Activated CD4-positive, alpha-beta T cell treated with anti-CD3 and anti-CD28 coated beads for 36 hours (primary cell): ENCODE data around the gene CHKB. TPM values are rescaled to one million over a fixed set of nuclear protein-coding genes. Genes with fewer than 3 reads are reported as not detected.
A peak's percentile ranks its signal among the peaks of the same experiment; 100 is the strongest.

Experiments used
- ATAC-seq: fragments of 200-7000 bp; cut with Tn5 transposase; one replicate; pipeline ENCODE4 v1.10.0; 2021; ENCODE audit warnings: mild to moderate bottlenecking, moderate library complexity
- CTCF ChIA-PET: fragments of 350-600 bp; sonication (Branson Sonifier 250); formaldehyde crosslinking; loops from one replicate; lab custom pipeline; 2021; ENCODE audit warnings: antibody characterized with exemption; lab: Charles Lee
- POLR2A ChIA-PET: fragments of 350-600 bp; sonication (Branson Sonifier 250); formaldehyde crosslinking; loops from one replicate; lab custom pipeline; 2021; ENCODE audit warnings: antibody characterized with exemption, inconsistent platforms; lab: Charles Lee
- DNase-seq: peaks from one replicate; pipeline ENCODE4 v3.0.0-alpha.2; 2020
- H3K27ac Mint-ChIP-seq: one replicate; pipeline ENCODE4 v1.8.0; 2021; ENCODE audit warnings: mixed read lengths
- H3K27me3 Mint-ChIP-seq: one replicate; pipeline ENCODE4 v1.8.0; 2021; ENCODE audit warnings: mixed read lengths
- H3K36me3 Mint-ChIP-seq: one replicate; pipeline ENCODE4 v1.8.0; 2021; ENCODE audit warnings: low read depth, mixed read lengths
- H3K4me1 Mint-ChIP-seq: one replicate; pipeline ENCODE4 v1.8.0; 2021; ENCODE audit warnings: mixed read lengths
- H3K4me3 Mint-ChIP-seq: one replicate; pipeline ENCODE4 v1.8.0; 2021; ENCODE audit warnings: mild to moderate bottlenecking, moderate library complexity, mixed read lengths
- H3K9me3 Mint-ChIP-seq: one replicate; pipeline ENCODE4 v1.8.0; 2021; ENCODE audit warnings: low read depth, mixed read lengths
- intact Hi-C, 2 experiments: fragments of 100-400 bp; cut with DNase I in 1 of 2; cut with micrococcal nuclease in 1 of 2; formaldehyde crosslinking; loops; one replicate each; pipeline versions ENCODE4 v1.14.2 to v1.15.1; 2022 to 2024; cut with DNase I, micrococcal nuclease
- total RNA-seq, 2 experiments: library from RNA; stranded (reverse); gene quantifications; one replicate each; pipeline ENCODE4 v1.2.3, GENCODE V29; 2021

The CHKB gene
- total RNA-seq, 2 experiments from 2014 or later = 68.2 to 79.7 TPM

DNA sequence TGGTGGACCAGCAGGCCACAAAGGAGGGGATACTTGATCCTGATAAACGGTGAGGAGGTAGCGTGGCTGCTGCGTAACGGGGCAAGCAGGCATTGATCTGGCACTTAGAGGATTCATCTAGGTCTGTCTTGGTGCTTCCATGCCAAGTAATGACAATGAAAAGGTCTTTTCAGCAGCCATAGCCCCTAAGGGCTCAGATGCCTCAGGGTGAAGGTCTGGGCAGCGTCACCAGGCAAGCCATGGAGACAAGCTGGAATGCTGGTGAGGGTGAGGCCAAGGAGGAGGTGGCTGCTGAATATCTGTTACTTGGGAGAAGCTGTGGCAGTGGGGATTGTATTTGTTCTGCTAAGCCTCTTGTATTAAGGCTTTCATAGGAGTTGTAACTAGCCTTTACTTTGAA is 4.8 kb upstream of the CHKB start:
- ATAC-seq (no peak), DNase-seq (no peak)
- H3K4me1 Mint-ChIP-seq = peaks cover 6% of the 10 kb centered on the region
- H3K27ac Mint-ChIP-seq = no peak overlapping the region
- H3K27me3 Mint-ChIP-seq = no peaks in the 10 kb centered on the region
- H3K4me3 Mint-ChIP-seq = no peak overlapping the region
- H3K36me3 Mint-ChIP-seq = no peaks in the 10 kb centered on the region
- no peaks in the 10 kb centered on the region for H3K9me3 Mint-ChIP-seq
- intact Hi-C loops = no loop called here
- ChIA-PET CTCF (interaction anchor here (0.8 to 1.0 kb wide), 2 partner anchors 39 to 62 kb away, joined by 3 to 5 read pairs; partner anchors contain the start of gene SCO2), POLR2A (no interaction called here)

DNA sequence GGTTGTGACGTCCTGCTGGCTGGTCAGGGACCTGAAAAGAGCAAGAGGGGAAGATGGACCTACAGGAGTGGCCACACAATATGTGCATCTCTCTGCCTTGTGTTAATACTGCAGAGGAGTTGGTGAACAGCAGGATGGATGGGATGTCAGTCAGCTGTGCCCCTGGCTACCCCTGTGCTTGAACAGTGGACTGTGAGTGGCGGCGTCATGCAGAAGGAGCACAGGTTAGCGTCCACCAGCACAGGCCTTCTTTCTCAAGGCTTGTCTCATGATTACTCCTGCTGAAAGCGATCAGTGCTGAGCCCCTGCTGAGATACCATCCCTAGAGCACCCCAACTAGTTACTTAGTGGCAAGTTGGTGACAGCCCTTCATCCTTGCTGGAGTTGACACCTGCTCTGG is 3.8 kb upstream of the CHKB start:
- H3K36me3 Mint-ChIP-seq = peaks cover 2% of the 10 kb centered on the region
- ATAC-seq = no peak
- no peak for DNase-seq
- peaks cover 12% of the 10 kb centered on the region for H3K4me1 Mint-ChIP-seq
- ChIA-PET POLR2A (no interaction called here), CTCF (interaction anchor here (1.0 kb wide), 1 partner anchor 61 kb away, joined by 5 read pairs; the partner anchor contains the start of gene SCO2)
- no peaks in the 10 kb centered on the region for H3K27me3 Mint-ChIP-seq
- no peaks in the 10 kb centered on the region for H3K9me3 Mint-ChIP-seq
- H3K4me3 Mint-ChIP-seq = no peak overlapping the region
- intact Hi-C loops = no loop called here
- no peak overlapping the region for H3K27ac Mint-ChIP-seq

DNA sequence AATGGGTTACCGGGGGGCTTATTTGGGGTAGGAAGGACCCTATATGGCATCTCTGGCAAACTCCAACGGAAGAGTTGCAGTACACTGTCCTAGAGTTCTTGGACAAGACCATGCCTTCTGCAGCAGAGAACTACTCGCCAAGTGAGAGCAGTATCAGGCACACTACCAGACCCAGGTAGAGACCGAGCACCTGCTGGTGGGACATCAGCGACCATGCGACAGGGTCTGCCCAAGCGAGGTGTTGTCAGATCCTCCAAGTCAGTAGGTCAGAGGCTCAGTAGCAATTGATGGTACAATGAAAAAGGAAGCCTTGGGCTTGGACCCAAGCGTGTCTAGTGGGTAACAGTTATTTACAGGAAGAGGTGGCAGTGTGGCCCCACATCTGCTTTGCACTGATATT is 3.1 kb upstream of the CHKB start:
- POLR2A ChIA-PET = no interaction called here

DNA sequence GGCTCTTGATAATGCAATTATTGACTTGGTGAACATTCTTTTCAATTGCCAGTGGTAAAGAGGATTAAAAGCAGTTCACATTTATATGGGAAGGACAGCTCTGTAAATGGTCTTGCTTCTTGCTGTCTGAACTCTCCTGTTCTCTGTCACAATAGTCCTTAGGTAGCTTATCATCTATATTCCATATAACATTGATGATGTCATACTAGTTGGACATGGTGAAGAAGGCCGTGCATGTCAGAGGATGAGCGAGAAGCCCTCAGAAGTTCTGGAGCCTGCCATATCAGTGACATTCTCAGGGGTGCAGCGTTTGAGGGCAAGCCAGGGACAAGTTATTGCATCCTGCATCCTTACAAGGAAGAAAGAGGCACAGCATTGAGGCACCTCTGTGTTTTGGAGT is 2.6 kb upstream of the CHKB start:
- Mint-ChIP-seq H3K4me3 (no peak overlapping the region), H3K9me3 (no peaks in the 10 kb centered on the region), H3K27me3 (no peaks in the 10 kb centered on the region), H3K27ac (no peak overlapping the region), H3K4me1 (peaks cover 21% of the 10 kb centered on the region), H3K36me3 (peaks cover 6% of the 10 kb centered on the region)
- ChIA-PET POLR2A (no interaction called here), CTCF (interaction anchor here (0.6 kb wide), 1 partner anchor 16 kb away, joined by 3 read pairs; no protein-coding TSS in a partner anchor)
- no peak for ATAC-seq
- no peak for DNase-seq
- intact Hi-C loops = no loop called here

More for the DNA sequence above, 3.1 kb upstream of the CHKB start:
- Mint-ChIP-seq H3K4me1 (peaks cover 17% of the 10 kb centered on the region), H3K27ac (no peak overlapping the region), H3K4me3 (no peak overlapping the region), H3K9me3 (no peaks in the 10 kb centered on the region), H3K36me3 (peaks cover 2% of the 10 kb centered on the region), H3K27me3 (no peaks in the 10 kb centered on the region)
- CTCF ChIA-PET = interaction anchor here (0.6 kb wide), 1 partner anchor 16 kb away, joined by 3 read pairs; no protein-coding TSS in a partner anchor
- intact Hi-C loops = no loop called here
- ATAC-seq (no peak), DNase-seq (no peak)

DNA sequence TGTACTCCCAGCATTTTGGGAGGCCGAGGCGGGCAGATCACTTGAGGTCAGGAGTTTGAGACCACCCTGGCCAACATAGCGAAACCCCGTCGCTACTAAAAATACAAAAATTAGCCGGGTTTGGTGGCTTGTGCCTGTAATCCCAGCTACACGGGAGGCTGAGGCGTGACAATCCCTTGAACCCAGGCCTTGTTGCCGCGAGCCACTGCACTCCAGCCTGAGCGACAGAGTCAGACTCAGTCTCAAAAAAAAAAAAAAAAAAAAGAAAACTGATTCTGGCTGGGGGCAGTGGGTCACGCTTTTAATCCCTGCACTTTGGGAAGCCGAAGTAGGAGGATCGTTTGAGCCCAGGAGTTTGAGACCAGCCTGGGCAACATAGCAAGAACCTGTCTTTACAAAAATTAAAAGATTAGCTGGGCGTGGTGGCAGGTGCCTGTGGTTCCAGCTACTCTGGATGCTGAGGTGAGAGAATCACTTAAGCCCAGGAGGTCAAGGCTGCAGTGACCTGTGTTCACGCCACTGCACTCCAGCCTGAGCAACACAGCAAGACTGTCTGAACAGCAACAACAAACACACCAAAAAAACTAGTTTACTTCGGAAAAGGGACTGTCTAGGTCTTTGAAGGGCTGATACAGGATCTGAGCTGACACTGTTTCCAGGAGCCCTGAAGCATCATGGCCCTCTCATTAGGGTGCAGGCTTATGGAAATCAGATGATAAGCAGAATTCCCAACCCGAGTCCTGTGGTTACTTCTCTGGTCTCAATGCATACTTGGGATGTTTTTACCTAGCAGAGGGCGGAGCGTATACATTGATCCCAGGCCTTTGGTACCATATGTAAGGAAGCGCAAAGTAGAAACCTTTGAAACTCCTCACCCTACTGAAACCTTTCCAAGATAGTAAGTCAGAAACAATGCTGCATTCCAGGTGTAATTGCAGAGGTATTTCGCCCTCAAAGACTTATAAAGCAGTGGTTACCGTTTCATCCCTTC is 1.8 kb upstream of the CHKB start:
- Mint-ChIP-seq H3K27me3 (no peaks in the 10 kb centered on the region), H3K9me3 (no peaks in the 10 kb centered on the region), H3K4me1 (peaks cover 24% of the 10 kb centered on the region), H3K27ac (no peak overlapping the region), H3K36me3 (peaks cover 15% of the 10 kb centered on the region), H3K4me3 (peak overlapping the region; percentile 86)
- DNase-seq (no peak), ATAC-seq (no peak)
- intact Hi-C loops = loop anchor here in 1 of 2 experiments (5.0 kb wide), 1 partner anchor 108 kb away; no protein-coding TSS in a partner anchor
- CTCF ChIA-PET = interaction anchor here (1.0 to 3.9 kb wide), 2 partner anchors 21 to 59 kb away, joined by 3 to 14 read pairs; partner anchors contain the start of gene SCO2
- POLR2A ChIA-PET = no interaction called here

DNA sequence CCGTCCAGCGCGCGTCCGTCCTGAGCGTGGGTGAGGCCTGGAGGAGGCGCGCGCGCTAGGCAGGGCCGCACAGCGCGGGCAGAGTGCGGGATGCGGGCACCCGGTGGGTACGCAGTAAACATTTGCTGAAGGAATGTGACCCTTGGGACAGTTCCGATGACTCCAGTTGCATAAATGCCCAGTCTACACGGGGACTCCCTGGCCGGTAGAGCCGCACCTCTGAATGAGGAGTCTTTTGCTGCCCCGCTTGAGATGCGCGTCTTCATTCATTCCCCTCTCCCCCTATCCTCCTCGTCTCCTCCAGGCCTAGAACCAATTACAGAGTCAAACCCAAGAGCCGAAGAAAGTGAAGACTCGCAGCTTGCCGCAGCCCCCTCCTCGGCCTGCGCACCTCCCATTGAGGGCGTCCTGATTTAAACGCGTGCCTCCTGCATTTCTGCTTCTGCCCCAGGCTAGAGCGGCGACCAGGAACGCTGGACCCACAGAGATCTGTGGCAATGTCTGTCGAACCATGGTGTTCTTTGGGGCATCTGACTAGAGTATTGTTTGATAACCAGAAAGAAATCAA is 729 bp upstream of the CHKB start:
- Mint-ChIP-seq H3K27me3 (no peaks in the 10 kb centered on the region), H3K27ac (peak overlapping the region; percentile 84), H3K4me3 (peak overlapping the region; percentile 86), H3K4me1 (peaks cover 25% of the 10 kb centered on the region), H3K9me3 (no peaks in the 10 kb centered on the region), H3K36me3 (peaks cover 22% of the 10 kb centered on the region)
- intact Hi-C loops = loop anchor here (1.0 to 5.0 kb wide), 13 partner anchors 21 to 398 kb away; partner anchors contain the start of genes ARSA (in 1 of the 2), MAPK11 (in 1 of the 2), PPP6R2 (in 1 of the 2) and SYCE3 (in 1 of the 2)
- peak; percentile 21 for ATAC-seq
- no peak for DNase-seq
- POLR2A ChIA-PET = interaction anchor here (0.6 to 1.6 kb wide), 2 partner anchors 38 to 58 kb away, joined by 4 to 6 read pairs; partner anchors contain the start of gene SCO2
- CTCF ChIA-PET = interaction anchor here (1.1 to 3.9 kb wide), 2 partner anchors 18 to 58 kb away, joined by 4 to 14 read pairs; partner anchors contain the start of gene SCO2

DNA sequence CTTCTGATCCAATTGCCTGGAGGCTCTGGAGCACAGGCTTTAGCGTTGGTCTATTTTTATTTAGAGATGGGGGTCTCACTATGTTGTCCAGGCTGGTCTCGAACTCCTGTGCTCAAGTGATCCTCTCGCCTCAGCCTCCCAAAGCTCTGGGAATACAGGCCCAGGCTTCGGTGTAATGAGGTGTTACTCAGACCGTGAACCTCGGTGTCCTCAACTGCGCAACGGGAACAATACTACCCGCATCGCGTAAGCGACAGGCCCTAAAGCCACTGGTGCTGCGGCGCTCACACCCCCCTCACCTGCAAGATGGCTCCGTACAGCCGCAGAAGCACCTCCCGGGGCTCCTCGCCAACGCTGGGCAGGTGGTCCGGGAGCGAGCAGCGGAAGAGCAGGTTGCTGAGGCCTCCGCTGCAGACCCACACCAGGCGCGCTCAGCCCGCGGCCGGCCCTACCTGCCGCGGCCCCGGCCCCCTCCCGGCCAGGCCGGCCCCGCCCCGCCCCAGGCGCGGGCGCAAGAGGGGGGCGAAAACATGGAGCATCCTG is 628 bp downstream of the CHKB start:
- H3K4me3 Mint-ChIP-seq = peak overlapping the region; percentile 86
- ATAC-seq = no peak
- H3K4me1 Mint-ChIP-seq = peaks cover 25% of the 10 kb centered on the region
- ChIA-PET CTCF (interaction anchor here (0.6 to 3.9 kb wide), 9 partner anchors 11 to 286 kb away, joined by 3 to 14 read pairs (median 4); partner anchors contain the start of genes LMF2, NCAPH2 and SCO2), POLR2A (interaction anchor here (0.6 to 1.6 kb wide), 7 partner anchors 19 to 74 kb away, joined by 3 to 11 read pairs (median 4); partner anchors contain the start of genes LMF2, SCO2 and SYCE3)
- DNase-seq = peak; percentile 67
- intact Hi-C loops = loop anchor here (1.0 to 5.0 kb wide), 12 partner anchors 19 to 391 kb away; partner anchors contain the start of genes NCAPH2 (in 2 of the 2), MAPK11 (in 1 of the 2), PPP6R2 (in 1 of the 2) and SBF1 (in 1 of the 2)
- peak overlapping the region; percentile 83 for H3K27ac Mint-ChIP-seq
- peaks cover 26% of the 10 kb centered on the region for H3K36me3 Mint-ChIP-seq
- H3K27me3 Mint-ChIP-seq = no peaks in the 10 kb centered on the region
- no peaks in the 10 kb centered on the region for H3K9me3 Mint-ChIP-seq

DNA sequence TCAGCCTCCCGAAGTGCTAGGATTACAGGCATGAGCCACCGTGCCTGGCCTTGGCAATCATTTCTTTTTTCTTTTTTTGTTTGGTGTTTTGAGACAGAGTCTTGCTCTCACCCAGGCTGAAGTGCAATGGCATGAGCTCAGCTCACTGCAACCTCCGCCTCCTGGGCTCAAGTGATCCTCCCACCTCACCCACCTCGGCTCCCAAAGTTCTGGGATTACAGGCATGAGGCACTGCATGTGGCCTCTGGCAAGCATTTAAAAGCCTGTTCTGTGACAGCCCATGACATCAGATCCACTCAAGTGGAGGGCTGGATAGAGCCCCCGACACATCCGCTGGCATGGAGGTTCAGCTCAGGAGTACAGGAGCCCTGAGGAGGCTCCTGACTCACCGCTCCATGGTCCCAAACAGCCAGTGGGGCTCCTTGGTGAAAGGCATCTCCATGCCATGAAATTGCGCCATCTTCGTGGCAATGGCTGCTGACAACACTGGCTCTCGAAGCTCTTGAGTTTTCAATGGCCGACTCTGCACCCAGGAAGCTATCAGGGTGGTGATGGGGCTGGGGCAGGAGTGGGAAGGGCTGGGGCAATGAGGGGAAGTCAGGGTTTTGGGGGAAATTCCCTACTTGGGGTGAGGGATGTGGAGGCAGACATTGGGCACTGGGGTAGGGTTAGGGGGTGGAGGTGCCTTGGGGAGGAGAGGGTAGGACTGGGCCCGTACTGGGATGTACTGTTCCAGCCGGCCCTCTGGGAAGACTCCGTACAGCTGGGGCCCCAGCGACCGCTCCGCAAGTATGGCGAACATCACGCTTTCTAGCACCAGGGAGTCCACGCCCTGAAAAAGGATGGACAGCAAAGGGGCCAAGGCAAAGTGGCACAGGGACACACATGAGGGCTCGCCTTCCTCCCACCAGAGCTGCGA is 1.4 kb downstream of the CHKB start:
- peak overlapping the region; percentile 81 for H3K27ac Mint-ChIP-seq
- H3K27me3 Mint-ChIP-seq = no peaks in the 10 kb centered on the region
- H3K36me3 Mint-ChIP-seq = peaks cover 28% of the 10 kb centered on the region
- no peak for DNase-seq
- peak overlapping the region; percentile 86 for H3K4me3 Mint-ChIP-seq
- no peak for ATAC-seq
- intact Hi-C loops = loop anchor here in 1 of 2 experiments (5.0 kb wide), 1 partner anchor 111 kb away; no protein-coding TSS in a partner anchor
- ChIA-PET POLR2A (interaction anchor here (1.3 kb wide), 1 partner anchor 56 kb away, joined by 11 read pairs; the partner anchor contains the start of gene SCO2), CTCF (interaction anchor here (0.7 to 3.9 kb wide), 5 partner anchors 15 to 60 kb away, joined by 3 to 14 read pairs (median 4); partner anchors contain the start of gene SCO2)
- peaks cover 25% of the 10 kb centered on the region for H3K4me1 Mint-ChIP-seq
- H3K9me3 Mint-ChIP-seq = no peaks in the 10 kb centered on the region

DNA sequence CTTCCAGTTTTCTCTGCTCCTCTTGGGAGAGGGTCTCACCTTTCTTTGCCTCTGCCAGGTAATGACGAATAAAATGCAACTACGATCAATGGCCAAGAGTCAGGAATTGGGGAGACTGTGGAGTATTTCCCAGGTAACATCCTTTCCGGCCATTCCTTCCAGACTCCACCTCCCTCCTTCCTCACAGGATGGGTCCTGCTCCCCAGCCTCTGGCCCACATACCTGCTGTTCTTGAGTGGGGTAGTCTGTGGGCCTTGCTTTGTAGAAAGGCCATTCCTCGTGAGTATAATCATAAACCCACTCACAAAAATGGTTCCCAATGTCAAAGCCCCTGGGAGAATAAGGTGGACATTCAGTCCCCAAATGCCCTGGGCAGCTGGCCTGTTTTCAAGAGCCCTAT is 2.9 kb downstream of the CHKB start:
- intact Hi-C loops = loop anchor here in 1 of 2 experiments (5.0 kb wide), 1 partner anchor 113 kb away; no protein-coding TSS in a partner anchor
- no peak overlapping the region for H3K27ac Mint-ChIP-seq

More for the DNA sequence above, 2.9 kb downstream of the CHKB start:
- no peaks in the 10 kb centered on the region for H3K9me3 Mint-ChIP-seq
- no peaks in the 10 kb centered on the region for H3K27me3 Mint-ChIP-seq
- DNase-seq (no peak), ATAC-seq (no peak)
- ChIA-PET CTCF (no interaction called here), POLR2A (no interaction called here)
- H3K4me3 Mint-ChIP-seq = no peak overlapping the region
- peaks cover 37% of the 10 kb centered on the region for H3K36me3 Mint-ChIP-seq
- peaks cover 25% of the 10 kb centered on the region for H3K4me1 Mint-ChIP-seq
